ENCODE results near the gene KCNMB3. TPM values are rescaled to one million over a fixed set of nuclear protein-coding genes. Genes with fewer than 3 reads are reported as not detected.

The KCNMB3 gene
- total and polyA plus RNA-seq, 2 of the 13 experiments (the other 11 are each of a cell fraction or from before 2014, with no cell fraction given) = 4.3 to 7.1 TPM

DNA sequence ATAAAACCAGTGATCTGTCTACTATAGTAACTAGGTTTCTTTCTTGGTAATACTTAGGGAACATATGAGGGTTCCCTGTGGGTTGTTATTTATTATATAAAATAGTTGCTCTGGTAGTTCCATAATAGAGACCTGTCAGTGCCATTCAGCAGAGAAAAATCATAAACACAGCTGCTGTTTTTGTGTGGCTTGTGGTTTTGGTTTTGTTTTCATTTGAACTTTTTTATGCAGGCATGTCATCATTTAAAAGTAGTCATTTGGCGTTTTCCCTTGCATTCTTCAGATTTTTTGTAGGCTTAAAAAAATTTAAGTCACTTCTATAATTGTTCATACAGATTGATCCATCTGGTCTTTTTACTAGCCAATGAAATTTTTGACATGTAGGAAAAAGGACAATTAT lies 54.8 kb downstream of the KCNMB3 start (continued):
- no peak for TF ChIP-seq ZNF879 (CRISPR knock-in tag; IDR thresholded peaks at IDR 0.05)
- no peak for TF ChIP-seq ZMYM4 (CRISPR knock-in tag; IDR thresholded peaks at IDR 0.05)
- TF ChIP-seq TGIF2 (CRISPR knock-in tag; IDR thresholded peaks at IDR 0.05) = no peak

DNA sequence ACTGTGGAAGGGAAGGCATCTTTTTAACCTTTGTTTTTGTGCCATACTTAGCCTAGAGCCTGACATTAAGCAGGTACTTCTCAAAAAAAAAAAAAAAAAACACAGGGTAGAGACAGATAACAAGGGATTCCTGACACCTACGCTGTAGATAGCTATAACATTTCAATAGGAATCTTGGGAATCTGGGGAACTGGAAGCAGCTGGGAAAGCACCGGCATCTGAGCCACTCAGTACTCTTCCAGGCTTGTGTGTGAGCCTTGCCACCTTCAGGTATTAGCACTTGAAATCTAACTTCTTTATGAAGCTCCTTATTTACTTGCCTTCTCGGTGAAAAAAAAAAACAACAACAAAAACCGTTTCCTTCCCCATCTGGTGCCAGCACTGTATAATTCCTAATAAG lies 56.0 kb downstream of the KCNMB3 start:
- intact Hi-C loops (cut with micrococcal nuclease; ENCODE audit: unreplicated experiment) (no loop called here), in situ Hi-C loops (cut with HindIII; ENCODE audit: extremely low pct_ligation_motif_present, low pct_unique_long_range_greater_than_20kb) (no loop called here)
- Histone ChIP-seq H3K36me3 (replicated peaks in 1 of 2; ENCODE audit: control insufficient read depth in 1 of 2, insufficient read depth in 2 of 2, low read length in 2 of 2) (no peaks in the 10 kb centered on the region), H3K4me3 (replicated peaks in 1 of 3; ENCODE audit: insufficient read depth in 1 of 3, low read depth in 2 of 3, low read length in 3 of 3) (no peak overlapping the region), H3K27me3 (ENCODE audit: control insufficient read depth in 1 of 2, insufficient read depth in 2 of 2, low read length in 2 of 2) (no peaks in the 10 kb centered on the region), H3K4me1 (ENCODE audit: insufficient read depth, low read length) (peaks cover 8% of the 10 kb centered on the region), H3K79me2 (ENCODE audit: insufficient read depth, low read length) (no peaks in the 10 kb centered on the region), H2AFZ (ENCODE audit: low read length) (no peak overlapping the region), H3K9me3 (ENCODE audit: low read length) (no peaks in the 10 kb centered on the region), H3K27ac (ENCODE audit: extremely low read length, insufficient read depth, low read length) (no peak overlapping the region), H4K20me1 (ENCODE audit: insufficient read depth, low read length) (peaks cover 5% of the 10 kb centered on the region; the same call in 1 of the 2 replicates), H3K9ac (ENCODE audit: insufficient read depth, low read depth, low read length) (no peak overlapping the region), H3K4me2 (ENCODE audit: low read depth, low read length) (no peak overlapping the region)
- no peak for TF ChIP-seq DMAP1 (CRISPR knock-in tag; IDR thresholded peaks at IDR 0.05)
- no peak for TF ChIP-seq TFAP4 (IDR thresholded peaks at IDR 0.05; ENCODE audit: borderline replicate concordance, low read depth)
- TF ChIP-seq TOPORS (CRISPR knock-in tag; IDR thresholded peaks at IDR 0.05) = no peak
- no peak for TF ChIP-seq ZFP36 (IDR thresholded peaks at IDR 0.05; ENCODE audit: borderline replicate concordance, low read depth, low read length, partially characterized antibody)
- TF ChIP-seq ZNF484 (CRISPR knock-in tag; IDR thresholded peaks at IDR 0.05; ENCODE audit: borderline replicate concordance, low read depth) = no peak
- TF ChIP-seq ZNF839 (CRISPR knock-in tag; IDR thresholded peaks at IDR 0.05; ENCODE audit: borderline replicate concordance) = no peak
- TF ChIP-seq CAMTA2 (CRISPR knock-in tag; IDR thresholded peaks at IDR 0.05; ENCODE audit: borderline replicate concordance) = no peak
- TF ChIP-seq HMG20B (CRISPR knock-in tag; conservative IDR thresholded peaks at IDR 0.05) = no peak
- TF ChIP-seq GATAD2A (CRISPR knock-in tag; IDR thresholded peaks at IDR 0.05) = no peak
- TF ChIP-seq ZNF724P (CRISPR knock-in tag; IDR thresholded peaks at IDR 0.05; ENCODE audit: borderline replicate concordance) = no peak
- WGBS (ENCODE audit: low lambda C conversion rate) = 91% methylated on average over 4 of the region's 4 CpGs
- no peak for DNase-seq (ENCODE audit: low spot score)
- no peak for FAIRE-seq
- ChIA-PET CTCF (ENCODE audit: low intra/inter-chr PET ratio, low total read pairs) (no interaction called here), POLR2A (no interaction called here)
- no peak for ATAC-seq
- no TSS peak for BruUV-seq (replicated peaks)

Other genes with a start within 250 kb of the KCNMB3 start
- 11.4 and 19.4 TPM in 2 replicates for gene ZMAT3, start 179.3 kb downstream of the KCNMB3 start, total RNA-seq (2016; rRNA removed; fragmentation: Illumina TruSeq; extraction: Trizol)
- 9.7 and 11.7 TPM in 2 replicates for gene ZMAT3, start 179.3 kb downstream of the KCNMB3 start, polyA plus RNA-seq (2011; rRNA removed)
- gene PIK3CA, start 102.8 kb downstream of the KCNMB3 start, total RNA-seq (2016; rRNA removed; fragmentation: Illumina TruSeq; extraction: Trizol) = 11.4 and 20.4 TPM in 2 replicates
- gene PIK3CA, start 102.8 kb downstream of the KCNMB3 start, polyA plus RNA-seq (2011; rRNA removed) = 4.6 and 5.7 TPM in 2 replicates
- 42.4 and 46.7 TPM in 2 replicates for gene ZNF639, start 71.9 kb upstream of the KCNMB3 start, total RNA-seq (2016; rRNA removed; fragmentation: Illumina TruSeq; extraction: Trizol)
- 10.1 and 11.6 TPM in 2 replicates for gene ZNF639, start 71.9 kb upstream of the KCNMB3 start, polyA plus RNA-seq (2011; rRNA removed)
- gene MFN1, start 96.6 kb upstream of the KCNMB3 start, total RNA-seq (2016; rRNA removed; fragmentation: Illumina TruSeq; extraction: Trizol) = 37.5 and 58.4 TPM in 2 replicates
- gene MFN1, start 96.6 kb upstream of the KCNMB3 start, polyA plus RNA-seq (2011; rRNA removed) = 19.0 and 25.2 TPM in 2 replicates
- gene GNB4, start 200.4 kb upstream of the KCNMB3 start, total RNA-seq (2016; rRNA removed; fragmentation: Illumina TruSeq; extraction: Trizol) = 0.13 and 0.36 TPM in 2 replicates
- gene GNB4, start 200.4 kb upstream of the KCNMB3 start, polyA plus RNA-seq (2011; rRNA removed) = 0.01 and 0.07 TPM in 2 replicates

Data from HepG2 (cell line).